MCF 10A (cell line): ENCODE data around the gene TGFB1. TPM values are rescaled to one million over a fixed set of nuclear protein-coding genes. Genes with fewer than 3 reads are reported as not detected.
"Not testable (repeated sequence)": the region's sequence is repeated elsewhere in the genome, so short reads cannot be mapped to it uniquely, and the experiment has no call there.

Source experiments
- BruUV-seq: library from RNA; stranded (reverse); fragments of 400-500 nt; replicated peaks from 2 replicates; lab custom pipeline; 2021; lab: Mats Ljungman, UMichigan
- CTCF ChIA-PET: fragments of 300-600 bp; sonication (Branson Sonifier 250); formaldehyde crosslinking; extraction: SDS; loops from one replicate; lab custom pipeline; 2021; ENCODE audit warnings: antibody characterized with exemption, inconsistent platforms; lab: Yijun Ruan, JAX
- POLR2A ChIA-PET: fragments of 300-600, 350-650 bp; sonication (Branson Sonifier 250); formaldehyde crosslinking; extraction: SDS; loops from one replicate; lab custom pipeline; 2020; ENCODE audit warnings: antibody characterized with exemption, inconsistent platforms; lab: Yijun Ruan, JAX
- DNase-seq: peaks from one replicate; pipeline ENCODE4 v3.0.0-alpha.2; 2018; ENCODE audit not compliant: unreplicated experiment
- H3K27ac Mint-ChIP-seq: one replicate; pipeline ENCODE4 v1.8.0; 2022; ENCODE audit warnings: mild to moderate bottlenecking, low read depth, mixed read lengths; ENCODE audit not compliant: unreplicated experiment
- H3K27me3 Mint-ChIP-seq: one replicate; pipeline ENCODE4 v1.8.0; 2022; ENCODE audit warnings: mixed read lengths; ENCODE audit not compliant: insufficient read depth, unreplicated experiment
- H3K36me3 Mint-ChIP-seq: one replicate; pipeline ENCODE4 v1.8.0; 2022; ENCODE audit warnings: mild to moderate bottlenecking, moderate library complexity, mixed read lengths; ENCODE audit not compliant: insufficient read depth, unreplicated experiment
- H3K4me1 Mint-ChIP-seq: one replicate; pipeline ENCODE4 v1.8.0; 2022; ENCODE audit warnings: mixed read lengths; ENCODE audit not compliant: insufficient read depth, unreplicated experiment
- H3K4me3 Mint-ChIP-seq: one replicate; pipeline ENCODE4 v1.8.0; 2022; ENCODE audit warnings: mild to moderate bottlenecking, moderate library complexity, mixed read lengths; ENCODE audit not compliant: unreplicated experiment
- H3K9me3 Mint-ChIP-seq: one replicate; pipeline ENCODE4 v1.8.0; 2022; ENCODE audit warnings: mixed read lengths; ENCODE audit not compliant: unreplicated experiment
- intact Hi-C: fragments of 100-400 bp; cut with micrococcal nuclease; formaldehyde crosslinking; loops from 2 replicates; pipeline ENCODE4 v1.14.1; 2022
- total RNA-seq: library from RNA; stranded (reverse); gene quantifications from 2 replicates; pipeline ENCODE4 v1.2.3, GENCODE V29; 2022
- TF ChIP-seq, protein P1 (sequence below): fragments of 200-600 bp; IDR thresholded peaks from one replicate; pipeline ENCODE4 v1.8.0; 2022; ENCODE audit warnings: antibody characterized with exemption, mild to moderate bottlenecking; ENCODE audit not compliant: unreplicated experiment

Gene TGFB1
- total RNA-seq, 1 experiment from 2014 or later: 27.8 TPM

DNA sequence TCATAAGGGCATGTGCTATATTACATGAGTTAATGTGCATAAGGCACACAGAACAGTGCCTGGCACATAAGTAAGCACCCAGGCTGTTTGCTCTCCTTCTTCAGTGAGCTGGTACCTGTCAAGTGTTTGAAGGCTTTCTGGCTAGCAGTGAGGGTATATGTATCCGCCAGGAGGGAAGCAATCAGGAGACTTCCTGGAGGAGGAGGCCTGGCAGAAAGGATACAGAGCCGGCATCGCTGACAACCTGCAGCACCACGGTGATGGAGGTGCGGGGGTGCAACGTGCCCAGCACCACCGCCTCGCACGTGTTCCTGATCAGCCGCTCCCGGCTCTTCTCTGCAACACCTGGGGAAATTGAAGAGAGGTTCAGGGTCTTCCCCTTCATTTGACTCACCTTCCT lies 37.9 kb upstream of the TGFB1 start:
- no peak overlapping the region for H3K4me3 Mint-ChIP-seq
- peaks cover 16% of the 10 kb centered on the region for H3K4me1 Mint-ChIP-seq
- H3K9me3 Mint-ChIP-seq: no peaks in the 10 kb centered on the region
- H3K27me3 Mint-ChIP-seq: no peaks in the 10 kb centered on the region
- TF ChIP-seq, protein P1, sequence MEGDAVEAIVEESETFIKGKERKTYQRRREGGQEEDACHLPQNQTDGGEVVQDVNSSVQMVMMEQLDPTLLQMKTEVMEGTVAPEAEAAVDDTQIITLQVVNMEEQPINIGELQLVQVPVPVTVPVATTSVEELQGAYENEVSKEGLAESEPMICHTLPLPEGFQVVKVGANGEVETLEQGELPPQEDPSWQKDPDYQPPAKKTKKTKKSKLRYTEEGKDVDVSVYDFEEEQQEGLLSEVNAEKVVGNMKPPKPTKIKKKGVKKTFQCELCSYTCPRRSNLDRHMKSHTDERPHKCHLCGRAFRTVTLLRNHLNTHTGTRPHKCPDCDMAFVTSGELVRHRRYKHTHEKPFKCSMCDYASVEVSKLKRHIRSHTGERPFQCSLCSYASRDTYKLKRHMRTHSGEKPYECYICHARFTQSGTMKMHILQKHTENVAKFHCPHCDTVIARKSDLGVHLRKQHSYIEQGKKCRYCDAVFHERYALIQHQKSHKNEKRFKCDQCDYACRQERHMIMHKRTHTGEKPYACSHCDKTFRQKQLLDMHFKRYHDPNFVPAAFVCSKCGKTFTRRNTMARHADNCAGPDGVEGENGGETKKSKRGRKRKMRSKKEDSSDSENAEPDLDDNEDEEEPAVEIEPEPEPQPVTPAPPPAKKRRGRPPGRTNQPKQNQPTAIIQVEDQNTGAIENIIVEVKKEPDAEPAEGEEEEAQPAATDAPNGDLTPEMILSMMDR: no peak
- POLR2A ChIA-PET: no interaction called here
- no peak overlapping the region for H3K27ac Mint-ChIP-seq
- DNase-seq: no peak
- no TSS peak for BruUV-seq
- CTCF ChIA-PET: interaction anchor here (1.0 kb wide), 1 partner anchor 203 kb away, joined by 8 read pairs; no protein-coding TSS in a partner anchor
- H3K36me3 Mint-ChIP-seq: peaks cover 79% of the 10 kb centered on the region
- intact Hi-C loops: no loop called here

DNA sequence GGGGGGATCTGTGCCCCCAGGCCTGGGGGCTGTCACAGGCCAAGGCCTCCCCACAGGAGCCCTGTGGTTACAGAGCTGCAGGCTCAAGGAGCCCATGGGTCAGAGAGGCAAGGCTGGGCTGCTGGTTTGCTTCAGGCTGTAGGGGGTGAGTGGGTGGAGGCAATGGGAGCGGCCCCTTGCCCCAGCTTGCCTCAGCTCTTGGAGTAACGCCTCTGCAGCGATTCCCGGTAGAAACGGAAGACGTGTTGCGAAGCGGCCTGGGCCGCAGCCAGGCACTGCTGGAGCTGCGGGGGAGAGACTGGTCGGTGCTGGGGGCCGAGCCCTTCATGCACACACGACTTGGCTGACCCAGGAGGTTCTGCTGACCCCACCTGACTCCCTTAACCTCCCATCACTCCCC lies 32.7 kb upstream of the TGFB1 start:
- BruUV-seq: no TSS peak
- H3K27ac Mint-ChIP-seq: peak overlapping the region; percentile 87
- intact Hi-C loops: no loop called here
- H3K36me3 Mint-ChIP-seq: peaks cover 80% of the 10 kb centered on the region
- ChIA-PET CTCF (interaction anchor here (0.6 to 1.2 kb wide), 4 partner anchors 54 to 797 kb away, joined by 3 to 4 read pairs (median 4); no protein-coding TSS in a partner anchor), POLR2A (interaction anchor here (1.1 kb wide), 1 partner anchor 23 kb away, joined by 3 read pairs; no protein-coding TSS in a partner anchor)
- peak; percentile 85 for DNase-seq
- no peaks in the 10 kb centered on the region for H3K9me3 Mint-ChIP-seq
- no peak overlapping the region for H3K4me3 Mint-ChIP-seq
- peaks cover 8% of the 10 kb centered on the region for H3K4me1 Mint-ChIP-seq
- TF ChIP-seq, protein P1: no peak
- H3K27me3 Mint-ChIP-seq: no peaks in the 10 kb centered on the region

DNA sequence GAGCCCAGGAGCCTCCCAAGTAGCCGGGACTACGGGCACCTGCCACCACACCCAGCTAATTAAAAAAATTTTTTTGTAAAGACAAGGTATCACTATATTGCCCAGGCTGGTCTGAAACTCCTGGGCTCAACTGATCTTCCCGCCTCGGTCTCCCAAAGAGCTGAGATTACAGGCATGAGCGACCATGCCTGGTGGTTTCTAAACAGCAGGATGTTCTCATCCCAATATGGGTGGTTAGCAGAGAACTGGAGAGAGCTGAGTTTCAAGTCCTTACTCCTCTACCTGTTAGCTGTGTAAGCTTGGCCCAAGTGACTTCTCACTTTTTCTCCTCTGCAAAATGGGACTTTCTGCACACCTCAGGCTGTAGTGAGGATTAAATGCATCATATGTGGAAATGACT lies 30.6 kb upstream of the TGFB1 start:
- Mint-ChIP-seq H3K27ac (no peak overlapping the region), H3K36me3 (peaks cover 59% of the 10 kb centered on the region), H3K27me3 (no peaks in the 10 kb centered on the region), H3K9me3 (no peaks in the 10 kb centered on the region), H3K4me3 (no peak overlapping the region), H3K4me1 (peaks cover 18% of the 10 kb centered on the region)
- POLR2A ChIA-PET: interaction anchor here (0.5 to 1.4 kb wide), 3 partner anchors 12 to 1976 kb away, joined by 3 to 6 read pairs (median 5); partner anchors contain the start of gene B9D2
- TF ChIP-seq, protein P1: no peak
- CTCF ChIA-PET: interaction anchor here (0.6 to 1.2 kb wide), 5 partner anchors 9 to 1393 kb away, joined by 3 to 11 read pairs (median 4); no protein-coding TSS in a partner anchor
- intact Hi-C loops: no loop called here
- no peak for DNase-seq
- no TSS peak for BruUV-seq

DNA sequence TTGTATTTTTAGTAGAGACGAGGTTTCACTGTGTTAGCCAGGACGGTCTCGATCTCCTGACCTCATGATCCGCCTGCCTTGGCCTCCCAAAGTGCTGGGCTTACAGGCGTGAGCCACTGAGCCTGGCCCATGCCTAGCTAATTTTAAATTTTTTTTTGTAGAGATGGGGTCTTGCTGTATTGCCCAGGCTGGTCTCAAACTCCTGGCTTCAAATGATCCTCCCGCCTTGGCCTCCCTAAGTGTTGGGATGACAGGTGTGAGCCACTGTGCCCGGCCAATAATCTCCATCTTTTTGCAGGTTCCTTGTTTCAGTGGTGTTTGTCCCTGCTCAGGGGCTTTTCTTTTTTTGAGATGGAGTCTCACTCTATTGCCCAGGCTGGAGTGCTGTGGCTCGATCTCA lies 27.8 kb upstream of the TGFB1 start:
- CTCF ChIA-PET, BruUV-seq, H3K9me3 Mint-ChIP-seq, intact Hi-C loops, H3K4me3 Mint-ChIP-seq, H3K27me3 Mint-ChIP-seq, H3K27ac Mint-ChIP-seq, DNase-seq: not testable (repeated sequence)
- peaks cover 34% of the 10 kb centered on the region for H3K36me3 Mint-ChIP-seq
- peaks cover 31% of the 10 kb centered on the region for H3K4me1 Mint-ChIP-seq
- POLR2A ChIA-PET: interaction anchor here (1.5 to 2.8 kb wide), 2 partner anchors 14 to 18 kb away, joined by 5 to 19 read pairs; partner anchors contain the start of gene B9D2
